NCI-H1417 (cell line): ENCODE results near the gene TRIM54.
"Not testable (repeated sequence)": the region's sequence is repeated elsewhere in the genome, so short reads cannot be mapped to it uniquely, and the experiment has no call there.

Experiments
- DNase-seq, 3 experiments: peaks; one replicate each; lab custom pipeline; 2025; lab: John Stamatoyannopoulos, UW

Gene TRIM54

DNA sequence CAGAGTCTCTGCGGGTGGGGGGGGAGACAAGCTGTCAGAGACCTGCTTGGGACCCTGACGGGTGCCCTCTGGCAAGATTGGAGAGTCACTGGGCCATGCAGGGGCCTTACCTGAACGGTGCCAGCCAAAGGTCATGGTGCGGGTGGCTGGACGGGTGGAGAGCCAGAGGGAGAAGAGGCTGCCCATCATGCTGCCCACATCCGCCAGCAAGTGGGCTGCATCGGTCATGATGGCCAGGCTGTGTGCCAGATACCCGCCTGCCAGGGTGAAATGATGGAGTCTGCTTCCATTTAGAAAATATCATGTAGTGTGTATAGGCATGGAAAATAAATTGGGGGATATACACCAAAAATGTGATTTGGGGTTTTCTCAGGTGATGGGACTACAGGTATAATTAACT, 24.2 kb upstream of the TRIM54 start:
- DNase-seq, result no peak

DNA sequence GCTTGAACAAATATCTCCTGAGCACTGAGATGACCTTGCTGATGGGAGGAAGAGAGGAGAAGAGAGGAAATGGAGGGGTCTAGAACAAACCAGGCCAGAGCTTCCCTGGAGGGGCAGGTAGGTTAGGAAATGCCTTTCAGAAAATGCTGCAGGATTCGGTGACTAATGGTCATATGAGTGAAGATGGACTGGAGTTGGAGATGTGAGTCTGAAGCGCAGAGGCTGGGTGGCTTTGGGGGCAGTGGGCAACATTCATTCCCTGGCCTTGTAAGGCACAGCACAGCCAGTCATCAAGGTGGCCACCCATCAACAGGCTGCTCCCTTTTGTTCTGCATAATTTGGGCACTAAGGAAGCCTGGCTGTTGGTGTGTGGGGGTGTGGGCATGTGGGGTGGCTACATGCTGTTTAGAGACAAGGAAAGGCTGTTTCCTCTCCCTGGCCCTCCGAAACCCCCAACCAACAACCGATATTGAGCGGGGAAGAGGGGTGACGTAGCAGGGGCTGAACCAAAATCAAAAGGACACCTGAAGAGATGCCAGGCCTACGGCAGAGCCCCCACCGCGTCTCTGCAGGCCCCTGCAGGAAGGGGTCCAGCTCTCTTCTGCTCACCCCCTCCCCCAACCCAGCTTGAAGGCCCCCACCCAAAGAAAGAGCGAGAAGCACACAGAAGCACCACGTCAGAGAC, 20.8 kb upstream of the TRIM54 start:
- no peak for DNase-seq

DNA sequence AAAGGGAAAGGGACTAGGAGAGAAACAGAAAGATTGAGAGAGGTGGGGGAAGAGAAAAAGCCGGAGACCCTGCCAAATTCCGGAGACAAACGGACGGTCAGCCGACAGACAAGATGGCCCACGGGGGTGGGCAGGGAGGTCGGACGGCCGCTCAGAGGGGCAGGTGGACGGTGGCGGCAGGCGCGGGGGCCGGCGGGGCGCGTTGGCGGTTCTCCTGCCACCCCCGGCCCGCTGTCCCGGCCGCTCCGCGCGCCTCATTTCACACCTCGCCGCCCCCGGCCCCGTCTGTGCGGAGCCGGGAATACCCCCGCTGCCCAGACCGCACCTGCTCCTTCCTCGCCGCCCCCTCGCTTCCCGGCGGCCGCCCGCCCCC, 20.3 kb upstream of the TRIM54 start:
- peak in 1 of 3 experiments; percentile 33 for DNase-seq

DNA sequence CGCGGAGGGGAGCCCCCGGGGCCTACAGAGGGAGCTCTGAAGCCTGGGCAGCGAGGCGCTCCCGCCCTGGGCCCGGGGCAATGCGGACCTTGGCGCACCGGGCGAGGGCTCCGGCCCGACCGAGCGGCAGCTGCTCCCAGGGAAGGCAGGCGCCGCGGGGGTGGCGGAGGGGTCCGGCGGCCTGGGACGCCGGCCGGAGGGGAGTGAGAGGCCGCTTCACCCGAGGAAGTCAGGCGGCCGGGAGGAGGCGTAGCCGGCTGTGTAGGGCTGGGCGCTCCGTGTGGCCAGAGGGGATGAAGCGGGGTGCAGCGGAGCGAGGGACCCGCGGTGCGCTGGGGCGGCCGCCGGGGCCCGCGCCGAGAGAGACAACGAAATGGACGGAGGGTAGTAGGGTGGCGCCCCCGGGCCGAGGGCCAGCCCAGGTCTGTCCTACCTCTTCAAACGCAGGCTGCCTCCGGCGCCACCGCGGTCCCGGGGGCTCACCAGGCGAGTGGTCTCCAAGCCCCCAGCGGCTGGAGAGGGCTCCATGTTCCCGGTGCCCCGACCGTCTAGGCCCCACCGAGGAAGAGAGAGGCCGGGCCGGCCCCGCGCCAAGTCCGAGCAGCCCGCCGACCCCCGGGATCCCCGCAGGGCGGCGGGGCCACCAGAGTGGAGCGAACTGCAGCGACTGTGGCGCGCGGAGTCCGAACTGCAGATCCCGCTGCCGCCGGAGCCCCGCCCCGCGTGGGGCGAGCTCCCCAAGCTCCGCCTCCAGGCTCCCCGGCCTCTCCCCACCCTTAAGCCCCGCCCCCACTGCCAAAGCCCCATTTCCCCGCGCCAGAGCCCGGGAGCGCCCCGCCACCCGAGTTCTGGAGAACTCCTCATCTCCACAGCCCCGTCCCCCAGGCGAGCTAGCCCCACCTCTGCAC, 19.6 kb upstream of the TRIM54 start, which contains the start of gene SLC30A3:
TSS of gene SLC30A3 (minus strand) at position 669 of the 908 bp plus-strand sequence. CDS start at position 528, 141 bp downstream.
- peak; percentile 31 to 61 (median 54) for DNase-seq

DNA sequence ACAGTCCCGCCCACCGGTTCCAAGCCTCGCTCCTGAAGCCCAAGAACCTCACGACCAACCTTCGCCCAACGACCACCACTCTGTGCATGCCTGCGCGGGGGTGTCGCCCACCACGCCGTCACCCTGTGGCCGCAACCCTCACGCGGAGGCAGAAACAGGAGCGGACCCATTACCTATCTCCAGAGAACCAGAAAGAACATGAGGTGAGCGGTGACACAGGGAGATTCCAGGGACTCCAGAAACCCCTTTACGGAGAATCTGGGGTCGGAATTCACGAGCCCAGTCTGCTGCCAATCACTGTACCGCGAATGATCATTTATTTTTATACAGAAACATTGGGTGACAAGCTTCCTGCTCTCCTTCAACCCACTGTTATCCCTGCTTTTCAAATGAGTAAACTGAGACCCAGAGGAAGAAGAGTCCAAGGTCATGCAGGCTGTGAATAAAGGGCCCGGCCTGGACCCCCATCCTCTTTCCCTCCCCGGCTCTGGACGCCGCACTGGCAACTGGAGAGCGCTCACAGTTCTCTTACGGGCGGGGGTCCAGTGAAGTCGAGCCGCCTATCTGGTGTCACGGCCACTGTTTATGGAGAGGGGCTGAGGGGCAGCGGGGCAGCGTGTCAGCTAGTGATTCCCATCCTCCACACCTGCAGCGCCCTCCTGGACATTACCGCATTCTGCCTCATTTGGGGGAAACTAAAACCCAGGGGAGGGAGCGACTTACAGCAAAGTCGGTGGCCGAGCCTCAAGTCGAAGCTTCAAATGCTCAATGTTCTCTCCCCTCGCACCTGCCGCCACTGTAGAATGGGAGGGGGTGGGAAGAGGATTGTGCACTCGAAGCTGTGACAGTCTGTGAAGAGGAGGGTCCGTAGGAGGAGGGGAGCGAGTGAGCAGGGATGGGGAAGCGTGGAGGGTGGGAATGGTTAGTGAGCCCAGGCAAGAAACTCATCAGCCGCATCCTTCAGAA, 18.7 kb upstream of the TRIM54 start:
- peak; percentile 21 to 63 (median 56) for DNase-seq

DNA sequence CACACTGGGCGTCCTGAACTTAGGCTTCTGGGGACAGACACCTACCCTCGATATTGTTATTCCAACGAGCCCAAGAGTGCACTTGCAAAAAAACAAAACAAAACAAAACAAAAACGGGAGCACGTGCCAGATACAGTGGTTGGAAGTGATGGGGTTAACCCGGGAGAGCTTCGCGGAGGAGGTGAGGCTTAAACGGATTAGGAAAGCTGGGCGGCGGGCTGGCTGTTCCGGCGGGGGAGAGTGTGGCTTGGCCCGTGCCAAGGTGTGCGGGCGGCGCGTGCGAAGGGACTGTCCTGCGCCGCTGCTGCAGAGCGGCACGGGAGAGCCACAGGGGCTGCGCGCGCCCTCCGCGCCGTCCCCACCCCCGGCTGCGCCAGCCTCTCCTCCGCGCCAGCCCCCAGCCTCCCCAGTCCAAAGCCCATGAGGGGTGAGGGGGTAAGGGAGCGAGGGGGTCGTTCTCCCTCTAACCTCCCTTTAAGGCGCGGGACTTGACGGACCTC, 17.9 kb upstream of the TRIM54 start:
- DNase-seq, result peak in 2 of 3 experiments; percentile 60 to 63

DNA sequence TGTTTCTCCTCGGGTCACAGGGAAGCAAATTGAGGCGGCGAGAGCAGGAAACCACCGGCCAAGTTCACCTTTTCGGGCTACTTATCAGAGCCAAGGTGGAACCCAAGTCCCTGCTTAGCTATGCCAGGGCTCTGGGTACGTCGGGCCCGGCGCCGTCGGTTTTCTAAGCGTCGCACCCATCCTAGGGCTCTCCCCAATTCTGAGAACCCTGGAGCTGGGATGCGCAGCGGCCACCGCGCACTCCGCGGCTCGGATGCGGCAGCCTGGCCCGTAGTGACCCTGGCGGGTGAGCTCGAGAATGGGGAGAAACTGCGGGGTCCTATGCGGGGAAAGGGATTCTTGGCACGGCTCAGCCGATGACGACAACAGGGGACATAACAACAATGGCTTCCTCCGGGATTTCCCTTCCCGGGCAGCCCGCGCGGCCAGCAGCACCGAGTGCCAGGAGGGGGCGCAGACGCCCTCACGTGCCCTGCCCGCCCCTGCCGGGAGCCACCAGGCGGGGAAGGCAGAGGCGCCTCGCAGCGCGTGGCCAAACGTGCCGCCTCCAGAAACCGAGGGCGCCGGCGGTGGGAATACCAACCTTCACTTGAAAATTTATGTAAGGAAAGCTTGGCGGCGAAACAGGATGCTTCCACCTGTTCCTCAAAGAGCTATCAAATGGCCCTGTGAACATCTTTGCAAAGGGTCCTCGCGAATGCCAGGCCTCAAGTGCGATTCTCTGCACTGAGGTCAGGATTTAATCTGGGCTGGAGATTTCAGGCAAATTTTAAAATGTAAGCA, 17.3 kb upstream of the TRIM54 start:
- DNase-seq, result peak; percentile 72 to 90 (median 88)

DNA sequence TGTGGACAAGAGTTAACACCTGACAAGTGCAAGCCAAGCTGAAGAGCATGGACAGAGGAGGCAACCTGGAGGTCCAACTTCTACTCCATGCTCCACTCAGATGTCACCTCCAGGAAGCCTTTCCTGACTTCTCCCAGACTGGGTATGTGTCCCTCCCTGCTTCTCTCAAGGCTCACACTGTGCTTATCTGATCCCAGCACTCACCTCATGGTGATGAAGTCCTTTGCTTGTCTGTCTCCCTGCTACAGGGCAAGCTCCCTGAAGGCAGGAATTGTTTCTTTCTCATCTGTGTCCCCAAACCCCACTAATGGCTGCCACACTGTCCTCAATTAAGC, 16.7 kb upstream of the TRIM54 start:
- DNase-seq, result no peak

DNA sequence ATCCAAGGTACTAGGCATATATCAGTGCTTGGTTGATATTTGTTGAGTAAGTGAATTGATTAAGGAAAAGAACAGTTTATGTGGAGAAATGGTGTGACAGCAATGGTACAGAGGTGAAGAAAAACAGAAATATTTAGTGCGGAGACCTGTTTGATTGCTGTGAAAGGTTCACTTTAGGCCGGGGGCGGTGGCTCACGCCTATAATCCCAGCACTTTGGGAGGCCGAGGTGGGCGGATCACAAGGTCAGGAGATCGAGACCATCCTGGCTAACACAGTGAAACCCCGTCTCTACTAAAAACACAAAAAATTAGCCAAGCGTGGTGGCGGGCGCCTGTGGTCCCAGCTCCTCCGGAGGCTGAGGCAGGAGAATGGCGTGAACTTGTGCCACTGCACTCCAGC, 13.9 kb upstream of the TRIM54 start:
- not testable (repeated sequence) for DNase-seq

DNA sequence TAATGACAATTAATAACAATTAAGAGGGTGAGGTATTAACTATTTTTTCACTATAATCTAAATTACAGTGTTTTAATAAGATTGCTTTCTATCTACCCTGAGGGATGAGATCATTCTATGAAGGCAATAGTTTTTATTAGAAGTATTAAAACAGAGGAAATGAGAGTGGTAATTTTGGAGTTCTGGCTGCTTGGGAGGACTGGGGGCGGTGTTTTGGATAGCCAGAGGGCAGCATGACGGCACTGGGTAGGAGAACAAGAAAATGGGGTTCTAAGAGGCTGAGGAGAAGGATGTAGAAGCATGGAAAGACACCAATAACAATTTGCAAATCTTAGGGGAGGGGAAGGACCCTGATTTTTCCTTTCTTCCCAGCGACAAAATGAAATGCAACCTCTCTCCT, 12.1 kb upstream of the TRIM54 start:
- no peak for DNase-seq

DNA sequence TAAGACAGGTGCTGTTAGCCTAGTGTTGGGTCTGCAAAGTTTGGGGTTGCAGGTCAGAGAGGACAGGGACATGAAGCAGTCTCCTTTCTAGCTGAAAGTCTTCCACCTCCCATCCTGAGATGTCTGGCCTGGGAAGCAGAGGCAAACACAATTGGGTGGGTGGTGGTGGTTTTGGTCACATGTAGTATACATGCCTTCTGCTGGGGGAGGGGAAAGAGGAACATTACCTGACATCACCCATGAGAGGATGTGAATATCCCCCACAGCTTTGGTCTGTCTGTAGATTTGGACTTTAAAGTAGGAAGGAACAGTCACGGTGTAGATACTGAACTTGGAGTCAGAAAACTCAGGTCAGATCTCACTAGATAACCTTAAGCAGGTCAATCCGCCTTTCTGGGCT, 11.6 kb upstream of the TRIM54 start:
- DNase-seq, result no peak

DNA sequence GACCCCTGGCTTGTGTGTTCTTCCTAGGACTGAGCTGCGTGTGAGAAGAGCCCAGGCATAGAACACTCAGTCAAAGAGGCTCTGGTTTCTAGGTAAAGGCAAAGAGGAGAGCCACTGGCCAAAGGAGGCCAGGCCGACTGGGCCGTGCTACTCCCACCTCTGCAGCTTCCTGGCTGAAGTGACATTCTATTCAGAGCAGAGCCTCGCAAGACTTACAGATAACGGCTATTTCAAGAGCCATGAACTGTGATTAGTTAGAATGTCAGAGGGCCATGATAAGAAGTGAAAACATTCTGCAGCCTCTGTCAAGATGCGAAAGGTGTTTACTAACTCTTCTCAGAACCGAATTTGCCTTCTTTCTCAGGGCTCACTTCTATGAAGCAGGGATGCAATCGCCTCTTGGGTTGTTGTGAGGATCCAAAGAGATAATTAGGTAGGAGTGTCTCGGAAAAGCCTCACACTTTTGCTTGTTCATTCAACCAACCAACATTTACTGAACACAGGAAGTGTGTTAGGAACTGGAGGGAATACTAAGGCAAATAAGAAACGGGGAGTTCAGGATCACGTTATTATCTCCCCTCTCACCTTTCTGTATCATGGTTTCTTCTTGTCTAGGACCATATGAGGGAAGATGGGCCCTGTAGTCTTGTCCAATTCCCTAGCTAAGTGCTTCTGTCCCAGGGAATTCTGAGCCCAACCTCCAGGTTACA, 10.4 kb upstream of the TRIM54 start:
- no peak for DNase-seq

DNA sequence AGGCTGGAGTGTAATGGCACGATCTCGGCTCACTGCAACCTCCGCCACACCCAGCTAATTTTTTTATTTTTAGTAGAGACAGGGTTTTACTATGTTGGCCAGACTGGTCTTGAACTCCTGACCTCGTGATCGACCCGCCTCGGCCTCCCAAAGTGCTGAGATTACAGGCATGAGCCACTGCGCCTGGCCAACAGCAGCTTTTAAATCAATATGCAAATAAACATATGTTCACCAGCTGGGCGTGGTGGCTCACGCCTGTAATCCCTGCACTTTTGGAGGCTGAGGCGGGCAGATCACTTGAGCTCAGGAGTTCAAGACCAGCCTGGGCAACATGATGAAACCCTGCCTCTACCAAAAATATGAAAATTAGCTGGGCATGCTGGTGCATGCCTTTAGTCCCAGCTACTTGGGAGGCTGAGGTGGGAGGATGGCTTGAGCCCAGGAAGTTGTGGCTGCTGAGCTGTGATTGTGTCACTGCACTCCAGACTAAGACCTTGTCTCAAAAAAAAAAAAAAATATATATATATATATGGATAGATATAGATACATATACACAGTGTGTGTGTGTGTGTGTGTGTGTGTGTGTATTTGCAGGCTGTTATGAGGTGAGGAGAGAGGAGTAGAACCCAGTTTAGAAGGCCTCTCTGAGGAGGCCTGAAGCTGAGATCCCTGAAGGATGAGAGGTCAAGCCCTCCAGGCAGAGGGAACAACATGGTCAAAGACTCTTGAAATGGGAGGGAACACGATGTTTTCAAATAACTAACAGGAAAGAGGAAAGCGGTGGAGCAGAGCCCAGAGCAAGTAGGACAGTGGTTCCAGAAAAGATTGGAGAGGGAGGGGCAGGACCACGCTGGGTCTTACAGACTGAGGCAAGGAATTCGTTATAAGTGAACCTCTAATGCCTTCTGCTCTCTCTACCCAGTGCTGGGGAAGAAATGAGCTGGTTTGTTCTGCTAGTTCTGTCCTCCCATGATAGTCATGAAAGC, 9.4 kb upstream of the TRIM54 start:
- not testable (repeated sequence) for DNase-seq

DNA sequence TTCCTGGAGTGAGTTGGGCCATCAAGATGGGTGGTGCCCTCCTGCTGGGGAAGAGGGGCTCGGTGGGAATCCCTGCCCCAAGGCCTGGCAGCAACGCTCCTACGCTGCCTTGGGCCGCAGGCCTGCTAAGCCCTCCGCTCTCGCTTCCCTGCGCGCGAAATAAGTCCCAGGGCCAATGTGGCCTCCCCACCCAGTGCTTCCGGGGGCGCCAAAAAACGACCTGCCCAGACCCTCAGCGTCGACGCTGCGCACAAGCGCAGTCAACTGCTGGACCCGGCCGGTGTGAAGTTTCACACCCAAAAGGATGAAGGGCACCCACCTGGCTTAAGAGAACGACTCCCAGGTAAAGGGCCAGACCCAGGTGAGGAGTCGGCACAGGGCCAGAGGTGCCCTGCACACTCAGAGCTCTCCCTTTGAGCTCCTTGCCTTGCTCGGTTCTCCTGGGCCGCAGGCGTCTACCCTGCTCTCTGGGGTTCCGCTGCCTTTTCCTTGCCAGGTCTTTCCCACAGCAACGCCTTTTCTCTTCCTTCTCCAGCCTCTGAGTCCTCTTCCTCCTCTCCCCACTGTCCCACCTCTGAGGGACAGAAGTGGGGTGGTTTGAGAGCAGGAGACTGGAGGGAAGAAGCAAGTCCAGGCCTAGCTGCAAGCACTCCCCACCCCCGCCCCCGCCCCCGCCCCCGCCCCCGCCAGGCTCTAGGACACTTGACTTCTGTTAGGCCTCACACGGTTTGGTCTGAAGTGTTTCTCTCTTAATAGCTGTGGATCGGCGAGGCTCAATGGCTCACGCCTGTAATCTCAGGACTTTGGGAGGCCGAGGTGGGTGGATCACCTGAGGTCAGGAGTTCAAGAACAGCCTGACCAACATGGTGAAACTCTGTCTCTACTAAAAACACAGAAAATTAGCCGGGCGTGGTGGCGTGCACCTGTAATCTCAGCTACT, 6.7 kb upstream of the TRIM54 start, which contains the start of gene DNAJC5G:
TSS of gene DNAJC5G (plus strand) at position 223 of the 940 bp plus-strand sequence. CDS start 1,296 bp downstream, outside the sequence.
- DNase-seq, result no peak

DNA sequence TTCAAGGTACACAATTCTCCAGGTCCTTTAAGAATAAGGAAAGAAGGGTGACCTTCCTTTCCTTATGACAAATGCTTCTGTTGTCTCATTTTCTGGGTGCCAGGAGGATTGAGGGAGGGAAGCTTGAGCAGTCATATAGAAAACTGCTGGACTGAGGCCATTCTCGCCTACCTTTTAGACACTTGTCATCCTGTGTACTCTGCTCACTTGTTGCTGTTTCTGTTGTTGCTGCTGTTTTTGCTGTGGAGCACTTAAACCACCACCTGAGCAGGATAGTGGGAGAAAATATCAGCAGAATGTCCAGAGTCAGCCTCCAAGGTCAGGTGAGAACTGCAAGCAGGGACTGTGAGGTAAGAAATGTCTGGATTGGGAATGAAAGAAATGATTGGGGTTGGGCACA, 4.2 kb upstream of the TRIM54 start:
- no peak for DNase-seq

DNA sequence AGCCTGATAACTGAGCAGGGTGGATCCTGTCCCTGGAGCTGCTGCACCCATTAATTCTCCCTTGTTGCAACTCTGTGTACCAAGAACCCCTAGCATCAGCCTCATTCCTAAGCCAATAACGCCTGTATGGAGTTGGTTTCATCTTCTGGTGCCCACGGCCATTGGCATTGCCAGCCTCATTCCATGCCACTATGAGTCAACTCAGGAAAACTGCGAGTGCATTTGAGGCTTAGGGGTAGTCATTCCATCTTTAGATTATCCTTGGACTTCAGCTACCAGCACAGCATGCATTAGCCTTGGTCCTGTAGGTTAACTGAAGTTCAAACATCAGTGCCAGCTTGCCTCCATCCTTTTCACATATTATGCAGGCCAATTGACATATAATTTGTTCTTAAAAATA, 1.4 kb upstream of the TRIM54 start:
- DNase-seq, result no peak

DNA sequence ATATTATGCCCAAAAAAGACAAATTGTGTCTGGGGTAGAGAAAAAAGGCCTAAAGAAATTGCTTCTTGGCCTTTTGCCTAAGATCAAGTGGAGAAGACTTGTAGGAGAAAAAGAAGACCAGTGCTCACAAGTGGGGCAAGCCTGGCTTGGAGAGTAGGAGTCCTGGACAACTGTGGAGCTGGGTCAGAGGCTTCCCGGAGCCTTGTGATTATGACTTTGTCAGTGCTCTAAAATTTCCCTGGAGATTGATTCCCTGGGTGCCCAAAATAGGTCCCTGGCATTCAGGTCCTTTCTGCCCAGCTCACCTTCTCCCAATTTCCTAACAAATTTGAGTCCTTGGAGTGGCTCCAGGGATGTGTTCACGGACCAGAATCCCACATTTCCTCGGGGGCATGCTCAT, 787 bp upstream of the TRIM54 start:
- no peak for DNase-seq

DNA sequence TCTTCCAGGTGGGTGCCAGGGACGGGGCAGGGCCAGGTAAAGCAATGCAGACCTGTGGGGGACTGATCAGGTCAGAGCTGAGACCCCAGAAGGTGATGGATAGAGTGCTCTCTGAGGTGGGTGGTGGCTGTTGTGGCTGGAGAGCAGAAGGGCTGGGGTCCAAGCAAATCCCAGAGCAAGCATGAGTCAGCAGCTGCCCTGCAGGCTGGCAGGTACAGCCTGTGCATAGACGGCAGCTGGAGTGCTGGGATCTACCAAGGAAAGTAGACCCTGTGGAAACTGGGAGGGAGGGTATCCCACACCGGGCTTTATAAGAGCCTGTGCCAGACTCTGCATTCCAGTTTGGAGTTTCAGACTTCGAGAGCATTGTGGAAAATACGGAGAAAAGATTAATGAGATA, 663 bp downstream of the TRIM54 start:
- DNase-seq, result no peak
